ENCODE data around the gene PLEKHB2.
"Not testable (repeated sequence)": the region's sequence is repeated elsewhere in the genome, so short reads cannot be mapped to it uniquely, and the experiment has no call there.

PLEKHB2 gene

DNA sequence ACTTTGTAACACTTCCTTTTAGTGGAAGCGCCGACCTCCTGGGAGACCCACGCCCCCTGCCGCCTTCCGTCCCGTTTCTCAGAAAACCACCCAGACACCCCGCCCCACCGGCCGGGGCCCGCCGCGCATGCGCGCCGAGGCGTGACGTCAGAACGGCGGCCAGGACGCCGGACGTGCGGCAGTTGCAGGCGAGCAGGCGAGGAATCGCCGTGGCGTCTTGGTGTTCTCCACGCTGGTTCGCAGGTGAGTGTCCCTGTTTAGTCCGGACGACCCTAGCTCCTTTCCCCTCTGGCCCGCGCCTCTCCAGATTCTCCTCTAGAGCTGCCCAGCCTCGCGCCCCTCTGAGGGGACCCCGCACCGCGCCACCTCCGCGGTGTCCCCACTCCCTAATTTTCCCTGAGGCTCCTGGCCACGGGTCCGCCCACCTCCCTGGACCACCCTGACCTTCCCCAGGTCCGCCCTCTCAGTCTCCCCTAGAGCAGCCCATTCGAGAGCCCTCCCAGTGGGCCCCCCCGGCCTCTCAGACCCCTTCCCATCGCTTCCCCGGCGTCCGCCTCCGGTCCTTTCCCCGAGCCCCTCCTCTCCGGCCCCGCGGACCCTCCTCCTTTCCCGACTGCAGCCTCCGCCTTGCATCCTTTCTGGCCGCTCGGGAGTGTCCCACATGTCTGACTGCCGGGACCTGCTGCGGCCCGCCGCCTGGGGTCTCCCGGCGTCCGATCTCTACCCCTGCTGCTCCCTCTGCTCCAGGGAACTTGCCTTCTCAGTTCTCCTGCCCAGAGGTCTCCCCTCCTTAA is at the start of gene PLEKHB2:
PLEKHB2 (plus strand) TSS at position 181 of the 794 bp plus-strand sequence. CDS start 15,606 bp downstream, outside the sequence.
- DNase-seq: peak; percentile 62 to 96 (median 88)

- peak in 5 of 14 donors; percentile 22 to 43 (median 34) for DNase-seq
Observed at GRCh38 chr2:131056204-131056931, 48.8 kb upstream of the PLEKHB2 start.

DNA sequence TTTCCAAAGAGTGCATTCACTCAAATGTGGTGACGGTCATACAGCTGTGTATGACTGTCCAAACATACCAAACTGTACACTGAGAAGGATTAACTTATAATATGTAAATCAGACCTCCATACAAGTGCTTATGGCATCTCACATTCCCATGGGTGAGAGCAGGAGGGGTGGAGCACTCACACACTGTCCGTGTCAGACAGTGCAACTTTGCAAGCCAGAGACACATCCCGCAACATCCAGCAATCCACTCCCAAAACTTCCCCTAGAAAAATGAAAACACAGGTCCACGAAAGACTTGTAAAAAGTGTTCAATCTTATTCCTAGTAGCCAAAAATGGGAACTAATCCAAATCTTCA is 48.2 kb upstream of the PLEKHB2 start:
- DNase-seq: no peak

- DNase-seq: no peak
Observed at GRCh38 chr2:131058214-131058843, 46.8 kb upstream of the PLEKHB2 start.

GRCh38 chr2:131058920-131059319 is 46.2 kb upstream of the PLEKHB2 start:
- peak in 11 of 14 donors; percentile 25 to 85 (median 65) for DNase-seq

- no peak for DNase-seq
Observed at GRCh38 chr2:131063501-131064283, 41.4 kb upstream of the PLEKHB2 start.

- peak in 1 of 14 donors; percentile 4 for DNase-seq
Observed at GRCh38 chr2:131064589-131065512, 40.3 kb upstream of the PLEKHB2 start.

- no peak for DNase-seq
Observed at GRCh38 chr2:131067465-131068125, 37.5 kb upstream of the PLEKHB2 start.

- not testable (repeated sequence) for DNase-seq
Observed at GRCh38 chr2:131068172-131068571, 37.0 kb upstream of the PLEKHB2 start.

DNA sequence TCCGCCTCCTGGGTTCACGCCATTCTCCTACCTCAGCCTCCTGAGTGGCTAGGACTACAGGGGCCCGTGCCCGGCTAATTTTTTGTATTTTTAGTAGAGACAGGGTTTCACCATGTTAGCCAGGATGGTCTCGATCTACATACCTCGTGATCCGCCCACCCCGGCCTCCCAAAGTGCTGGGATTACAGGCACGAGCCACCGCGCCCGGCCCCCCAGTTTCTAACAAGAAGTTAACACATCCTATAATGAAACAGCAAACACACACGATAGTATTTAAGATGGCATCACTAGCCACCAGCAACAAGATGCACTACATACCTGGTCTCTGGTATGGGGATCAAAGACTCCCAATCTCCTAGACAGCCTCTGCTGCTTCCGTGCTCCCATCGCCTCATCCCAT is 29.6 kb upstream of the PLEKHB2 start:
- DNase-seq: not testable (repeated sequence)

DNA sequence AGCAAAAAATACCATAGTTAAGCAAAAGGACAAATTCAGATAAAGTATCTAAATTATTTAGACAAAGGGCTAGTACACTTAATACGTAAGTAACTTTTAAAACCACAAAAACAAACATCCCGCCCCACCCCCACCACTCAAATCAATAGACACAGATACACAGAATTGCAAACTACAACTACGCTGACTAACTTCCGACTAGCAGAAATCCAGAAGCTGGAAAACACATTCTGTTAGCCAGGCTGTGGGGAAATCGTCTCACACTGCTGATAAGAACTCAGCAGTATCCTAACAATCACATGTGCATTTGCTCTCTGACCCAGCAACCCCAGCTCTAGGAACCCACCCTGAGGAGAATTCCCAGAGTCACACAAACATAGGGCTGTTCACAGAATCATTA is 28.4 kb upstream of the PLEKHB2 start:
- DNase-seq: no peak

GRCh38 chr2:131077182-131077846 is 27.8 kb upstream of the PLEKHB2 start:
- DNase-seq: no peak

GRCh38 chr2:131077966-131078365 is 27.2 kb upstream of the PLEKHB2 start:
- DNase-seq: no peak

DNA sequence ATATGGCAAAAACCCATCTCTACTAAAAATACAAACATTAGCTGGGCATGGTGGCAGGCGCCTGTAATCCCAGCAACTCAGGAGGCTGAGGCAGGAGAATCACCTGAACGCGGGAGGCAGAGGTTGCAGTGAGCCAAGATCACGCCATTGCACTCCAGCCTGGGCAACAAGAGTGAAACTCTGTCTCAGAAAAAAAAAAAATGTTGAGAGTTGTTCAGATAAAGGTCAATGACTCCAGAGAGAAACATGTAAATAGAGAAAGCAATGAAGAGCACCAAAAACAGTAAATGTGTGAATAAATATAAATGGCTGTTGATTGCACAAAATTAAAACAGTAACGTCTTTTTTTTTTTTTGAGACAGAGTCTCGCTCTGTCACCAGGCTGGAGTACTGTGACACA is 25.2 kb upstream of the PLEKHB2 start:
- not testable (repeated sequence) for DNase-seq

GRCh38 chr2:131081190-131081589 is 23.9 kb upstream of the PLEKHB2 start:
- no peak for DNase-seq

DNA sequence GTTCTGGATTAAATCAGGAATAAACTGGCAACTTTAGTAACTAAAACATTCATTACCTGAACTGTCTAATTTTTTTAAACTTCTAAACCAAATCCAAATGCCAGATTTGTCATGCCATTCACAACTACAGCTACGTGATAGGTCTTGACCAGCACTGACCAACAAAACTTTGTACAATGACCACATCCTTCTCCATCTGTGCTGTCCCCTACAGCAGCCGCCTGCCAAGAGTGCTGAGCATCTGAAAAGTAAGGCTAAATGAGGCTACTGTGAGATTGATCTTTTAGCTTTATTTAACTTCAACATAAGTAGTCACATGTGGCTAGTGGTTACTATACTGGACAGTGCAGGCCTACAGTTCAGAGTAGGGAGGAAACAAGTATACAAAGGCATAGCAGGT is 19.5 kb upstream of the PLEKHB2 start:
- DNase-seq: no peak

- DNase-seq: peak in 1 of 14 donors; percentile 60
Observed at GRCh38 chr2:131092458-131093005, 12.6 kb upstream of the PLEKHB2 start.

DNA sequence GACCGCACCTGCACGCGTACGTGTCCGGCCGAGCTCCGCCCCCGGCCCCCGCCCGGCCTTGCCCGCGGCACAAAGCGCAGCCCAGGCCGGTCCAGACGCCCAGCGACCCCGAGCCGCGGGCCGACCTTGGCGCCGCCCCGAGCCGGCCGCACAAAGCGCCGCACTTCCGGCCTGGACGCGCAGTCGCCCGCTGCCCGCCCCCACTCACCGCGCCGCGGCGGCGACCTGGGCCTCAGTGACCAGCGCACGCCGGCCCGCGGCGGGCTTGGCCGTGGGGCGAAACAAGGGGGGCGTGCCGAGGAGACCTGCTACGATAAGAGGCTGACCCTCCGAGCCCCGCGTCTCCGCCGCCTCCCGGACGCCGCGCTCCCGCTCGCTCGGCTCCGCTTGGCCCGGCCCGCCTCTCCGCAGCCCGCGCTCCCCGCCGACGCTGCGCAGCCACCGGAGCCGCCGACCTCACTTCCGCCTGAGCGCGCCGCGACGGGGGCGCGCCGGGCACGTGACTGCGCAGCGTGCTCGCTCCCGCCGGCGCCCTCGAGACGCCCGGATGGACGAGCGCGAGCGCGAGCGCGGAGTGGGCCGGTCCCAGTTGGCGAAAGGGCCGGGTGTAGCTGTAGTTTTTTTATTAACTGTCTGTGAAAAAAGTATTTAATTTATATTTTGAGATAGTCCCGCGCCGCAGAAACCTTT is 12.0 kb upstream of the PLEKHB2 start, which contains the start of gene FAM168B:
FAM168B (minus strand) TSS at position 455 of the 690 bp plus-strand sequence. CDS start 10,814 bp downstream, outside the sequence.
- DNase-seq: peak; percentile 60 to 94 (median 86)

Data from C1 segment of cervical spinal cord (tissue), 14 donors.